ENCODE results near the gene RAB23. TPM values are rescaled to one million over a fixed set of nuclear protein-coding genes. Genes with fewer than 3 reads are reported as not detected.

RAB23 gene
- total and polyA plus RNA-seq, 2 of the 8 experiments (the other 6 are each of a cell fraction or from before 2014, with no cell fraction given): 6.5 to 17.2 TPM

GRCh38 chr6:57248311-57248895 is 26.3 kb upstream of the RAB23 start:
- ChIA-PET CTCF (ENCODE audit: partially characterized antibody) (interaction anchor here (0.9 kb wide), 1 partner anchor 19 kb away, joined by 3 read pairs; no protein-coding TSS in a partner anchor), POLR2A (ENCODE audit: partially characterized antibody) (no interaction called here)
- DNase-seq (ENCODE audit: low read depth in 1 of 2, low spot score in 2 of 2): no peak
- no peak for TF ChIP-seq GTF2F1 (IDR thresholded peaks at IDR 0.05; ENCODE audit: borderline replicate concordance, low read depth, low read length)
- TF ChIP-seq TEAD4 (IDR thresholded peaks at IDR 0.05; ENCODE audit: low read depth, low read length): no peak
- TF ChIP-seq KDM4A (IDR thresholded peaks at IDR 0.05; ENCODE audit: low read depth, low read length, severe bottlenecking): no peak
- TF ChIP-seq TAF1 (IDR thresholded peaks at IDR 0.05; ENCODE audit: low read depth, low read length): no peak
- TF ChIP-seq RNF2 (IDR thresholded peaks at IDR 0.05; ENCODE audit: borderline replicate concordance, low read depth, low read length, missing control alignments, poor library complexity, severe bottlenecking): no peak
- TF ChIP-seq ATF3 (IDR thresholded peaks at IDR 0.05; ENCODE audit: insufficient read depth, low read depth, low read length): no peak

More at GRCh38 chr6:57248311-57248895, 26.3 kb upstream of the RAB23 start:
- H2BK12ac ChIP-seq (ENCODE audit: low read depth, low read length): no peak overlapping the region
- H2BK5ac ChIP-seq (ENCODE audit: low read depth, low read length): no peak overlapping the region
- no peaks in the 10 kb centered on the region for H3K27me3 ChIP-seq (replicated peaks in 1 of 4; ENCODE audit: control insufficient read depth in 3 of 4, extremely low read depth in 1 of 4, insufficient read depth in 3 of 4, low read length in 3 of 4)
- H3K18ac ChIP-seq (ENCODE audit: extremely low read depth, low read length): no peak overlapping the region
- H3K27ac ChIP-seq (ENCODE audit: low read depth, low read length): no peak overlapping the region
- WGBS, 2 experiments (ENCODE audit: extremely low coverage in 1 of 2, insufficient coverage in 1 of 2, insufficient read length in 1 of 2, insufficient replicate concordance in 2 of 2, low coverage in 1 of 2, low lambda C conversion rate in 2 of 2, missing lambda C conversion rate in 1 of 2): 77% methylated on average over 2 of the region's 2 CpGs; no CpG with 5 or more reads in 1 of the 2 experiments
- no peak overlapping the region for H2BK120ac ChIP-seq (replicated peaks; ENCODE audit: low read depth, low read length)
- H2BK20ac ChIP-seq (ENCODE audit: low read length): no peak overlapping the region
- H4K8ac ChIP-seq (ENCODE audit: extremely low read depth, insufficient read depth, low read length): no peak overlapping the region
- H2AK5ac ChIP-seq (ENCODE audit: low read depth, low read length): no peak overlapping the region
- no peaks in the 10 kb centered on the region for H3K4me1 ChIP-seq (replicated peaks in 1 of 4; ENCODE audit: control insufficient read depth in 3 of 4, insufficient read depth in 4 of 4, low read length in 3 of 4)
- H3K36me3 ChIP-seq (ENCODE audit: control insufficient read depth in 2 of 4, insufficient read depth in 4 of 4, low read length in 3 of 4): no peaks in the 10 kb centered on the region
- H2BK15ac ChIP-seq (ENCODE audit: low read length): no peak overlapping the region
- H4K5ac ChIP-seq (ENCODE audit: insufficient read length, low read depth, low read length): no peak overlapping the region
- no peaks in the 10 kb centered on the region for H3K79me2 ChIP-seq (ENCODE audit: control insufficient read depth in 1 of 2, insufficient read depth in 2 of 2, low read length in 2 of 2)
- no peaks in the 10 kb centered on the region for H3K23me2 ChIP-seq (ENCODE audit: low read depth, low read length)
- no peak overlapping the region for H3K14ac ChIP-seq (ENCODE audit: insufficient read length)
- no peak overlapping the region for H3K4ac ChIP-seq (replicated peaks; ENCODE audit: insufficient read length, low read depth, low read length)
- FAIRE-seq: no peak
- H3K4me3 ChIP-seq (ENCODE audit: extremely low read depth in 1 of 4, insufficient read depth in 2 of 4, low read depth in 3 of 4, low read length in 4 of 4): no peak overlapping the region
- no peaks in the 10 kb centered on the region for H3K79me1 ChIP-seq (ENCODE audit: low read depth, low read length)
- no peaks in the 10 kb centered on the region for H4K20me1 ChIP-seq (replicated peaks in 1 of 2; ENCODE audit: control insufficient read depth in 1 of 2, insufficient read depth in 2 of 2, low read length in 2 of 2)
- no peak overlapping the region for H3K56ac ChIP-seq (replicated peaks; ENCODE audit: insufficient read length, low read depth, low read length)
- no peak overlapping the region for H4K91ac ChIP-seq (replicated peaks; ENCODE audit: insufficient read length, low read length)
- H3K23ac ChIP-seq (ENCODE audit: insufficient read length): no peak overlapping the region
- no peak overlapping the region for H3K9ac ChIP-seq (replicated peaks in 1 of 4; ENCODE audit: extremely low read depth in 1 of 4, low read depth in 3 of 4, low read length in 3 of 4)
- no peaks in the 10 kb centered on the region for H3K9me3 ChIP-seq (ENCODE audit: insufficient read depth in 2 of 2, low read depth in 1 of 2, low read length in 1 of 2)
- no peak overlapping the region for H2AFZ ChIP-seq (ENCODE audit: low read length)
- no peak overlapping the region for H3K4me2 ChIP-seq (ENCODE audit: insufficient read depth in 1 of 2, low read depth in 2 of 2, low read length in 2 of 2)
